Measurements from ENCODE around the gene SMIM45.

The SMIM45 gene

GRCh38 chr22:41976070-41976901 lies 24.3 kb downstream of the SMIM45 start:
- peaks cover 39% of the 10 kb centered on the region for H3K27me3 ChIP-seq (ENCODE audit: insufficient read depth, low read length, poor library complexity)
- peak overlapping the region; percentile 65 for H3K4me2 ChIP-seq (ENCODE audit: insufficient read depth, low read length)
- peaks cover 13% of the 10 kb centered on the region for H3K4me1 ChIP-seq (ENCODE audit: insufficient read depth, low read length)
- no peak overlapping the region for H3K27ac ChIP-seq (ENCODE audit: low read length)
- TF ChIP-seq EZH2 (IDR thresholded peaks at IDR 0.05; ENCODE audit: borderline replicate concordance, low read depth, low read length, severe bottlenecking) (peak; percentile 90), CTCF (IDR thresholded peaks at IDR 0.05; ENCODE audit: borderline replicate concordance, extremely low read depth, low read length, poor library complexity, severe bottlenecking) (no peak)
- H3K9me3 ChIP-seq (ENCODE audit: insufficient read depth, low read length, severe bottlenecking) = no peaks in the 10 kb centered on the region
- H3K4me3 ChIP-seq (ENCODE audit: low read depth in 1 of 2, low read length in 2 of 2) = peak overlapping the region; percentile 14 to 55; a peak in 3 of 4 replicates
- H3K79me2 ChIP-seq (ENCODE audit: insufficient read depth, low read length) = no peaks in the 10 kb centered on the region
- peak overlapping the region; percentile 38; the same call in 1 of the 2 replicates for H3K9ac ChIP-seq (ENCODE audit: low read depth, low read length)
- peaks cover 20% of the 10 kb centered on the region for H4K20me1 ChIP-seq (ENCODE audit: insufficient read depth, low read length)
- DNase-seq = peak; percentile 49
- peak overlapping the region; percentile 57 for H2AFZ ChIP-seq (ENCODE audit: low read depth, low read length)
- H3K36me3 ChIP-seq (ENCODE audit: insufficient read depth, low read length) = no peaks in the 10 kb centered on the region
- peak; percentile 64 for ATAC-seq (ENCODE audit: insufficient read depth, low read depth)

- TF ChIP-seq EZH2 (IDR thresholded peaks at IDR 0.05; ENCODE audit: borderline replicate concordance, low read depth, low read length, severe bottlenecking) = peak; percentile 77
- no peak for TF ChIP-seq CTCF (IDR thresholded peaks at IDR 0.05; ENCODE audit: borderline replicate concordance, extremely low read depth, low read length, poor library complexity, severe bottlenecking)
- Histone ChIP-seq H3K27me3 (ENCODE audit: insufficient read depth, low read length, poor library complexity) (peaks cover 39% of the 10 kb centered on the region), H4K20me1 (ENCODE audit: insufficient read depth, low read length) (peaks cover 16% of the 10 kb centered on the region), H2AFZ (ENCODE audit: low read depth, low read length) (peak overlapping the region; percentile 5; the same call in 1 of the 2 replicates), H3K4me2 (ENCODE audit: insufficient read depth, low read length) (peak overlapping the region; percentile 65), H3K4me1 (ENCODE audit: insufficient read depth, low read length) (peaks cover 13% of the 10 kb centered on the region), H3K79me2 (ENCODE audit: insufficient read depth, low read length) (no peaks in the 10 kb centered on the region), H3K9ac (ENCODE audit: low read depth, low read length) (peak overlapping the region; percentile 31), H3K27ac (ENCODE audit: low read length) (no peak overlapping the region), H3K4me3 (ENCODE audit: low read depth in 1 of 2, low read length in 2 of 2) (peak overlapping the region in 1 of 2 experiments; percentile 47; a peak in 2 of 4 replicates), H3K9me3 (ENCODE audit: insufficient read depth, low read length, severe bottlenecking) (no peaks in the 10 kb centered on the region), H3K36me3 (ENCODE audit: insufficient read depth, low read length) (no peaks in the 10 kb centered on the region)
- DNase-seq (peak; percentile 24), ATAC-seq (ENCODE audit: insufficient read depth, low read depth) (peak; percentile 46; the same call in 2 of the 3 replicates)
Measured at GRCh38 chr22:41976961-41977566, 25.1 kb downstream of the SMIM45 start.

- no peak overlapping the region for H3K4me2 ChIP-seq (ENCODE audit: insufficient read depth, low read length)
- ATAC-seq (ENCODE audit: insufficient read depth, low read depth) = no peak
Measured at GRCh38 chr22:41978732-41979131, 26.8 kb downstream of the SMIM45 start.

More at GRCh38 chr22:41978732-41979131, 26.8 kb downstream of the SMIM45 start:
- H3K79me2 ChIP-seq (ENCODE audit: insufficient read depth, low read length) = no peaks in the 10 kb centered on the region
- H3K27ac ChIP-seq (ENCODE audit: low read length) = no peak overlapping the region
- no peak overlapping the region for H3K9ac ChIP-seq (ENCODE audit: low read depth, low read length)
- DNase-seq = no peak
- peaks cover 16% of the 10 kb centered on the region for H4K20me1 ChIP-seq (ENCODE audit: insufficient read depth, low read length)
- H3K4me3 ChIP-seq (ENCODE audit: low read depth in 1 of 2, low read length in 2 of 2) = no peak overlapping the region
- H2AFZ ChIP-seq (ENCODE audit: low read depth, low read length) = no peak overlapping the region
- TF ChIP-seq CTCF (IDR thresholded peaks at IDR 0.05; ENCODE audit: borderline replicate concordance, extremely low read depth, low read length, poor library complexity, severe bottlenecking) (no peak), EZH2 (IDR thresholded peaks at IDR 0.05; ENCODE audit: borderline replicate concordance, low read depth, low read length, severe bottlenecking) (no peak)
- H3K9me3 ChIP-seq (ENCODE audit: insufficient read depth, low read length, severe bottlenecking) = no peaks in the 10 kb centered on the region
- peaks cover 13% of the 10 kb centered on the region for H3K4me1 ChIP-seq (ENCODE audit: insufficient read depth, low read length)
- H3K36me3 ChIP-seq (ENCODE audit: insufficient read depth, low read length) = no peaks in the 10 kb centered on the region
- H3K27me3 ChIP-seq (ENCODE audit: insufficient read depth, low read length, poor library complexity) = peaks cover 43% of the 10 kb centered on the region

Data from DND-41 (cell line).